HepG2 (cell line): ENCODE results near the gene HSF4.

Experiments used
- CEBPZ ChIP-seq: IDR thresholded peaks from 2 replicates; pipeline ENCODE4 v1.6.1; 2012; ENCODE audit warnings: low read length, improper control_type of control experiment
- CREB1 ChIP-seq, 2 experiments: fragments of 450-650 bp in 1 of 2; IDR thresholded peaks; 2 replicates each; pipeline ENCODE4 v1.6.1; 2016 to 2017; ENCODE audit warnings: control low read depth in 1 of 2, mild to moderate bottlenecking in 1 of 2, missing compliant biosample characterization in 1 of 2, missing genetic modification characterization in 1 of 2
- CTCF ChIP-seq: sonication (generic); formaldehyde crosslinking; IDR thresholded peaks from 2 replicates; pipeline ENCODE4 v1.5.0; 2020; ENCODE audit warnings: mild to moderate bottlenecking, missing genetic modification reagents, moderate library complexity
- HCFC1 ChIP-seq: fragments of 150-350 bp; IDR thresholded peaks from 2 replicates; pipeline ENCODE4 v1.6.1; 2014; ENCODE audit warnings: low read depth, low read length
- NAIF1 ChIP-seq: sonication (generic); formaldehyde crosslinking; IDR thresholded peaks from 2 replicates; pipeline ENCODE4 v1.5.0; 2020; ENCODE audit warnings: mild to moderate bottlenecking, missing genetic modification reagents, borderline replicate concordance
- NBN ChIP-seq: fragments of 450-650 bp; conservative IDR thresholded peaks from 2 replicates; pipeline ENCODE4 v1.6.1; 2017
- POLR2AphosphoS2 ChIP-seq: IDR thresholded peaks from 2 replicates; pipeline ENCODE4 v1.6.1; 2011; ENCODE audit warnings: low read depth, low read length, improper control_type of control experiment
- REST ChIP-seq, 2 experiments: IDR thresholded peaks; 2 replicates each; pipeline ENCODE4 v1.6.1; 2011 to 2012; ENCODE audit warnings: low read length in 2 of 2, borderline replicate concordance in 1 of 2, low read depth in 1 of 2, mild to moderate bottlenecking in 1 of 2, moderate library complexity in 1 of 2
- WIZ ChIP-seq: sonication (generic); formaldehyde crosslinking; IDR thresholded peaks from 2 replicates; pipeline ENCODE4 v1.5.1; 2020; ENCODE audit warnings: mild to moderate bottlenecking, missing genetic modification reagents
- ZNF143 ChIP-seq: sonication (generic); formaldehyde crosslinking; IDR thresholded peaks from 2 replicates; pipeline ENCODE4 v1.4.0; 2020; ENCODE audit warnings: missing genetic modification reagents
- ZNF674 ChIP-seq: sonication (generic); formaldehyde crosslinking; IDR thresholded peaks from 2 replicates; pipeline ENCODE4 v1.5.0; 2020; ENCODE audit warnings: low read depth, mild to moderate bottlenecking, missing genetic modification reagents

GRCh38 chr16:67181346-67181745, 16.8 kb downstream of the HSF4 start:
- TF ChIP-seq CTCF (no peak), REST (IDR thresholded peaks at IDR 0.05; ENCODE audit: borderline replicate concordance in 1 of 2, low read depth in 1 of 2, low read length in 2 of 2) (no peak), CEBPZ (no peak), WIZ (CRISPR knock-in tag) (no peak), NBN (no peak), ZNF674 (no peak), ZNF143 (CRISPR knock-in tag) (no peak), HCFC1 (no peak), POLR2AphosphoS2 (no peak), CREB1 (IDR thresholded peaks at IDR 0.05) (no peak), CREB1 (CRISPR knock-in tag; IDR thresholded peaks at IDR 0.05) (no peak), NAIF1 (CRISPR knock-in tag) (no peak)
